Chondrocyte (in vitro differentiated cells): Measurements from ENCODE around the gene UBXN6. TPM values are rescaled to one million over a fixed set of nuclear protein-coding genes. Genes with fewer than 3 reads are reported as not detected.

Source experiments
- DNase-seq: peaks from one replicate; pipeline ENCODE4 v3.0.0; 2021; ENCODE audit warnings: mixed read lengths, low spot score
- H3K27ac Mint-ChIP-seq: one replicate; pipeline ENCODE4 v1.8.0; 2021; ENCODE audit warnings: mild to moderate bottlenecking, moderate library complexity, mixed read lengths; ENCODE audit not compliant: unreplicated experiment
- H3K27me3 Mint-ChIP-seq: 2 replicates; pipeline ENCODE4 v1.8.0; 2021; ENCODE audit warnings: low read depth, mixed read lengths
- H3K36me3 Mint-ChIP-seq: 2 replicates; pipeline ENCODE4 v1.8.0; 2021; ENCODE audit warnings: low read depth, mixed read lengths
- H3K4me1 Mint-ChIP-seq: 2 replicates; pipeline ENCODE4 v1.8.0; 2021; ENCODE audit warnings: low read depth, mild to moderate bottlenecking, mixed read lengths
- H3K4me3 Mint-ChIP-seq: one replicate; pipeline ENCODE4 v1.8.0; 2021; ENCODE audit warnings: mild to moderate bottlenecking, moderate library complexity, mixed read lengths; ENCODE audit not compliant: unreplicated experiment
- H3K9me3 Mint-ChIP-seq: 2 replicates; pipeline ENCODE4 v1.8.0; 2021; ENCODE audit warnings: low read depth, mixed read lengths
- CTCF ChIP-seq: fragments of 200-600 bp; sonication (generic); IDR thresholded peaks from 2 replicates; pipeline ENCODE4 v1.5.0; 2021; ENCODE audit warnings: antibody characterized with exemption, mild to moderate bottlenecking, moderate library complexity
- total RNA-seq: library from RNA; stranded (reverse); gene quantifications from 3 replicates; pipeline ENCODE4 v1.2.1, GENCODE V29; 2021

Gene UBXN6
- total RNA-seq, 1 donor from 2014 or later, result 86.9 TPM

DNA sequence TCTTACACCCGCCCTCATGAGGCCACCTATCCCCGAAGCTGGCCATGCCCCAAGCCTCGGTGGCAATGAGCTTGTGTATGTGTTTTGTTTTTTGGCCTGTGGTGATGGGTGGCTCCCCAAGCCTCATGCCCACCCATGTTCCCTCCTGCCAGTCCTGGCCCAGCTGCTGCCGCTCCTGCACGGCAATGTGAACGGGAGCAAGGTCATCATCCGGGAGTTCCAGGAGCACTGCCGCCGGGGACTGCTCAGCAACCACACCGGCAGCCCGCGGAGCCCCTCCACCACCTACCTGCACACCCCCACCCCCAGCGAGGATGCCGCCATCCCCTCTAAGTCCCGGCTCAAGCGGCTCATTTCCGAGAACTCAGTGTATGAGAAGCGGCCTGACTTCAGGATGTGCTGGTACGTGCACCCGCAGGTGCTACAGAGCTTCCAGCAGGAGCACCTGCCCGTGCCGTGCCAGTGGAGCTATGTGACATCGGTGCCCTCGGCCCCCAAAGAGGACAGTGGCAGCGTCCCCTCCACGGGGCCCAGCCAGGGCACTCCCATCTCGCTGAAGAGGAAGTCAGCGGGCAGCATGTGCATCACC is 24.6 kb downstream of the UBXN6 start:
- Mint-ChIP-seq H3K4me1 (no peaks in the 10 kb centered on the region), H3K27ac (no peak overlapping the region), H3K9me3 (no peaks in the 10 kb centered on the region), H3K36me3 (peaks cover 6% of the 10 kb centered on the region), H3K4me3 (no peak overlapping the region), H3K27me3 (no peaks in the 10 kb centered on the region)
- DNase-seq, result no peak
- no peak for TF ChIP-seq CTCF

DNA sequence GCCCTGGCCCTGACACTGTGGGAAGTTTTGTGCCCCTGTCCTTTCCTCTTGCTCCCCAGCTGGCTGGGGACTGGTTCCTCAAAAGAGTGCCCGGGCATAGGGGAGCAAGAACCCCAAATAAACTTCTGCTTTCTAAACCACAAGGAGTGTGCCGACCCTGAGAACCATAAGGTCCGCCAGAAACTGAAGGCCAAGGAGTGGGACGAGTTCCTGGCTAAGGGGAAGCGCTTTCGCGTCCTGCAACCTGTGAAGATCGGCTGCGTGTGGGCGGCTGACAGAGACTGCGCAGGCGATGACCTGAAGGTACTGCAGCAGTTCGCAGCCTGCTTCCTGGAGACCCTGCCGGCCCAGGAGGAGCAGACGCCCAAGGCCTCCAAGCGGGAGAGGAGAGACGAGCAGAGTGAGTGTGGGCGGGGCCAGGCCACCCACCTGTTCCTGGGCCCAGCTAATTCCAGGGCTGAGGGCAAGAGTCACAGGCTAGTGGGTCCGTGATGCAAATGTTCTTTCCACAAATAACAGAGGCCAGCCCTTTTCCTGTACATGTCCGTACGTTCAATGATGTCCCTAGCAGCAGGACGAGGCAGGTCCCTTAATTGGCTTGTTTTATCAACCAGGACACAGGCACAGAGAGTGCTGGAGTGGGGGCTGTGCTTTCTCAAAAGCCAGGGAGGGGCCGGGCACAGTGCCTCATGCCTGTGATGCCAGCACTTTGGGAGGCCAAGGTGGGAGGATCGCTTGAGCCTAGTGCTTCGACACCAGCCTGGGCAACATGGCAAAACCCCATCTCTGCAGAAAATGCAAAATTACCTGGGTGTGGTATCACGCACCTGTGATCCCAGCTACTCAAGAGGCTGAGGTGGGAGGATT is 25.6 kb downstream of the UBXN6 start:
- TF ChIP-seq CTCF, result no peak
- Mint-ChIP-seq H3K9me3 (no peaks in the 10 kb centered on the region), H3K4me1 (no peaks in the 10 kb centered on the region), H3K36me3 (peaks cover 6% of the 10 kb centered on the region), H3K27me3 (no peaks in the 10 kb centered on the region), H3K4me3 (no peak overlapping the region), H3K27ac (no peak overlapping the region)
- no peak for DNase-seq

DNA sequence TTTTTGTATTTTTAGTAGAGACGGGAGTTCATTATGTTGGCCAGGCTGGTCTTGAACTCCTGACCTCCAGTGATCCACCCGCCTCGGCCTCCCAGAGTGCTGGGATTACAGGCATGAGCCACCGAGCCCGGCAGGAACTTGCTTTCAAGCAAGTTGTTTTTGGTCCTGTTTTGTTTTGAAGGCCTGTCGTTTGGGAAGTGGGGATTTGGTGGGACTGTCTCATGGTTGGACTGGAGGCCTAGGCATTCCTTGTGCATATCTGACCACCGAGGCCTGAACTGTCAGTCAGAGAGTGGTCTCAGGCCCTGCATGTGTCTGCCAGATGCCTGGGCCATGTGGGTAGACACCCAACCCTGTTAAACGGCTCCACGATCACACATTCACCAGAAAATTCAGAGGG is 26.3 kb downstream of the UBXN6 start:
- Mint-ChIP-seq H3K36me3 (peaks cover 6% of the 10 kb centered on the region), H3K4me1 (no peaks in the 10 kb centered on the region), H3K27me3 (no peaks in the 10 kb centered on the region), H3K9me3 (no peaks in the 10 kb centered on the region), H3K4me3 (no peak overlapping the region), H3K27ac (no peak overlapping the region)
- DNase-seq, result no peak
- TF ChIP-seq CTCF, result no peak

- H3K9me3 Mint-ChIP-seq, result no peaks in the 10 kb centered on the region
- H3K27ac Mint-ChIP-seq, result no peak overlapping the region
- no peak for DNase-seq
- H3K4me3 Mint-ChIP-seq, result no peak overlapping the region
- H3K4me1 Mint-ChIP-seq, result no peaks in the 10 kb centered on the region
- peaks cover 6% of the 10 kb centered on the region for H3K36me3 Mint-ChIP-seq
- no peaks in the 10 kb centered on the region for H3K27me3 Mint-ChIP-seq
- TF ChIP-seq CTCF, result no peak
These were observed 26.8 kb downstream of the UBXN6 start for GRCh38 chr19:4430760-4431159.

GRCh38 chr19:4429771-4430171 is 27.8 kb downstream of the UBXN6 start:
- TF ChIP-seq CTCF, result no peak
- H3K36me3 Mint-ChIP-seq, result peaks cover 6% of the 10 kb centered on the region
- no peaks in the 10 kb centered on the region for H3K9me3 Mint-ChIP-seq
- DNase-seq, result no peak
- no peaks in the 10 kb centered on the region for H3K27me3 Mint-ChIP-seq
- no peaks in the 10 kb centered on the region for H3K4me1 Mint-ChIP-seq
- H3K4me3 Mint-ChIP-seq, result no peak overlapping the region
- no peak overlapping the region for H3K27ac Mint-ChIP-seq
